OCI-LY3 (cell line): ENCODE measurements around the gene AZGP1.
A peak's percentile ranks its signal among the peaks of the same experiment; 100 is the strongest.
"Not testable (repeated sequence)": the region's sequence is repeated elsewhere in the genome, so short reads cannot be mapped to it uniquely, and the experiment has no call there.

Experiments
- H2AFZ ChIP-seq: fragments of 200-600, 300-600 bp; shearing (Covaris generic); 2 replicates; pipeline ENCODE4 v1.6.0; 2014; ENCODE audit warnings: antibody characterized with exemption, low read depth, low read length
- H3K27ac ChIP-seq: fragments of 200-600, 300-600 bp; sonication (generic); 2 replicates; pipeline ENCODE4 v1.5.1; 2014; ENCODE audit warnings: mild to moderate bottlenecking, low read length, moderate library complexity, mixed read lengths
- H3K27me3 ChIP-seq: fragments of 200-600, 300-600 bp; sonication (generic); 2 replicates; pipeline ENCODE4 v1.6.1; 2014; ENCODE audit warnings: low read depth, low read length, mixed read lengths
- H3K36me3 ChIP-seq: fragments of 200-600, 300-600 bp; sonication (generic); replicated peaks from 2 replicates; pipeline ENCODE3; 2014; ENCODE audit warnings: low read depth, low read length, mixed read lengths
- H3K4me1 ChIP-seq: fragments of 300-600, 200-600 bp; sonication (generic); 2 replicates; pipeline ENCODE4 v1.6.1; 2014; ENCODE audit warnings: low read length, mixed read lengths
- H3K4me2 ChIP-seq: fragments of 200-600, 300-600 bp; sonication (generic); 2 replicates; pipeline ENCODE4 v1.6.1; 2014; ENCODE audit warnings: low read length, mixed read lengths
- H3K4me3 ChIP-seq: fragments of 300-600, 200-600 bp; sonication (generic); 2 replicates; pipeline ENCODE4 v1.5.1; 2014; ENCODE audit warnings: antibody characterized with exemption, mild to moderate bottlenecking, low read length, moderate library complexity
- H3K79me2 ChIP-seq: fragments of 300-600, 200-600 bp; shearing (Covaris generic); 2 replicates; pipeline ENCODE4 v1.6.1; 2014; ENCODE audit warnings: mild to moderate bottlenecking, low read length, mixed read lengths
- H3K9ac ChIP-seq: fragments of 300-600, 200-600 bp; shearing (Covaris generic); 2 replicates; pipeline ENCODE4 v1.6.0; 2014; ENCODE audit warnings: mild to moderate bottlenecking, low read length, moderate library complexity
- H3K9me3 ChIP-seq: fragments of 200-600, 300-600 bp; shearing (Covaris generic); 2 replicates; pipeline ENCODE4 v1.6.1; 2014; ENCODE audit warnings: low read length, mixed read lengths; ENCODE audit not compliant: insufficient read depth
- H4K20me1 ChIP-seq: fragments of 200-600, 300-600 bp; sonication (generic); 2 replicates; pipeline ENCODE4 v1.6.1; 2016; ENCODE audit warnings: low read length, mixed read lengths; ENCODE audit not compliant: insufficient read depth
- CTCF ChIP-seq: fragments of 200-600, 300-600 bp; sonication (generic); IDR thresholded peaks from 2 replicates; pipeline ENCODE4 v1.5.1; 2014; ENCODE audit warnings: antibody characterized with exemption, low read length, low read depth
- EZH2phosphoT487 ChIP-seq: fragments of 200-600 bp; shearing (Covaris generic); IDR thresholded peaks from 2 replicates; pipeline ENCODE4 v1.6.1; 2018; ENCODE audit warnings: antibody characterized with exemption, mixed run types, low read depth

AZGP1 gene

GRCh38 chr7:100016215-100016901, 40.5 kb upstream of the AZGP1 start:
- no peak overlapping the region for H2AFZ ChIP-seq

GRCh38 chr7:100015232-100016214, 39.7 kb upstream of the AZGP1 start, which contains the start of gene ZKSCAN1:
Gene ZKSCAN1 (plus strand): TSS chr7:100015596. CDS start chr7:100023507, 7,911 bp downstream.
- peak within 1 kb of the TSS; percentile 79 for H3K9ac ChIP-seq
- H3K9me3 ChIP-seq, result no peaks in the 10 kb centered on the region
- no peak within 1 kb of the TSS for H3K27ac ChIP-seq
- peak within 1 kb of the TSS; percentile 88 for H2AFZ ChIP-seq
- TF ChIP-seq CTCF (no peak), EZH2phosphoT487 (no peak)
- peaks cover 12% of the 10 kb centered on the region for H3K4me1 ChIP-seq
- peak within 1 kb of the TSS; percentile 79 for H3K4me3 ChIP-seq
- H3K4me2 ChIP-seq, result peak within 1 kb of the TSS; percentile 90
- peaks cover 51% of the 10 kb centered on the region for H3K79me2 ChIP-seq
- H3K36me3 ChIP-seq, result peaks cover 11% of the 10 kb centered on the region
- no peaks in the 10 kb centered on the region for H3K27me3 ChIP-seq
- 0 out of 2 replicates have a peak, but pooled peaks cover 7% of the 10 kb centered on the region for H4K20me1 ChIP-seq

More at GRCh38 chr7:100016215-100016901, 40.5 kb upstream of the AZGP1 start:
- no peak overlapping the region for H3K27ac ChIP-seq
- no peaks in the 10 kb centered on the region for H3K9me3 ChIP-seq
- peaks cover 11% of the 10 kb centered on the region for H3K36me3 ChIP-seq
- TF ChIP-seq CTCF (no peak), EZH2phosphoT487 (no peak)
- peak overlapping the region; percentile 79 for H3K9ac ChIP-seq
- peaks cover 12% of the 10 kb centered on the region for H3K4me1 ChIP-seq
- peak overlapping the region; percentile 79 for H3K4me3 ChIP-seq
- H3K27me3 ChIP-seq, result no peaks in the 10 kb centered on the region
- H3K79me2 ChIP-seq, result peaks cover 57% of the 10 kb centered on the region
- H3K4me2 ChIP-seq, result peak overlapping the region; percentile 90
- H4K20me1 ChIP-seq, result 0 out of 2 replicates have a peak, but pooled peaks cover 7% of the 10 kb centered on the region

GRCh38 chr7:100013328-100013676, 37.5 kb upstream of the AZGP1 start:
- Histone ChIP-seq H3K9ac (no peak overlapping the region), H3K27ac (no peak overlapping the region), H3K9me3 (no peaks in the 10 kb centered on the region), H2AFZ (peak overlapping the region; percentile 54; the same call in 1 of the 2 replicates), H3K4me3 (no peak overlapping the region), H3K4me2 (no peak overlapping the region), H3K36me3 (peaks cover 5% of the 10 kb centered on the region), H4K20me1 (0 out of 2 replicates have a peak, but pooled peaks cover 4% of the 10 kb centered on the region), H3K4me1 (peaks cover 12% of the 10 kb centered on the region), H3K27me3 (no peaks in the 10 kb centered on the region), H3K79me2 (peaks cover 29% of the 10 kb centered on the region)
- no peak for TF ChIP-seq CTCF

DNA sequence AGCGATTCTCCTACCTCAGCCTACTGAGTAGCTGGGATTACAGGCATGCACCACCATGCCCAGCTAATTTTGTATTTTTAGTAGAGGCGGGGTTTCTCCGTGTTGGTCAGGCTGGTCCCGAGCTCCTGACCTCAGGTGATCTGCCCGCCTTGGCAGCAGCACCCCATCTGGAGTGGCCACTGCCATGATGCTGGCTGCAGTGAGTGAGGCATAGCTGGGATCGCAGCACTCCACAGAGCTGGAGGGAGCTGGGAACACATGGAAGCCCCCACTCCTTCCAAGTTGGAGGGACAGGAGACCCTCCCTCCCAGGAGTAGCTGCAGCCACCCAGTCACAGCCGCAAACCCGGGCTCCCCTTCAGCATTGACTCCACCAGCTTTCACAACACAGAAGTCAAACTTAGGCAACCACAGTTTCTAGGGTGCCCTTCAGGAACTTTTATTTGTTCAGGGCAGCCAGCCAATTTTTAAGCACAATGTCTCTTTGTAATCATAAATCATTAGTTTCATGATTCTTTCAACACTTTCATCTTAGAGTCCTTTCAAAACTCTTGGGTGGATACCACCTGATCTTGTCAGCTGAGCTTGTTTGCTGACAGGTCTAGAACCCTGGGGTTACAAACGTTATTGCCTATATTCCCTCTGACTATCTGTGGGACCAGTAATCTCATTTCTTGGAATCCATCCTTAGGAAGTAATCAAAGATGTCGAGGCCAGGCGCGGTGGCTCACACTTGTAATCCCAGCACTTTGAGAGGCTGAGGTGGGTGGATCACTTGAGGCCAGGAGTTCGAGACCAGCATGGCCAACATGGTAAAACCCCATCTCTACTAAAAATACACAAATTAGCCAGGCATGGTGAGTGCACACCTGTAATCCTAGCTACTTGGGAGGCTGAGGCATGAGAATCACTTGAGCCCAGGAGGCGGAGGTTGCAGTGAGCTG, 36.8 kb upstream of the AZGP1 start:
- H3K9ac ChIP-seq, H3K4me2 ChIP-seq, H3K27me3 ChIP-seq, H3K36me3 ChIP-seq, H3K27ac ChIP-seq, H3K9me3 ChIP-seq, H4K20me1 ChIP-seq, H3K4me3 ChIP-seq, H2AFZ ChIP-seq: not testable (repeated sequence)
- Histone ChIP-seq H3K79me2 (peaks cover 23% of the 10 kb centered on the region), H3K4me1 (peaks cover 12% of the 10 kb centered on the region)
